ENCODE results near the gene C16orf95.
"Not testable (repeated sequence)": the region's sequence is repeated elsewhere in the genome, so short reads cannot be mapped to it uniquely, and the experiment has no call there.

C16orf95 gene

DNA sequence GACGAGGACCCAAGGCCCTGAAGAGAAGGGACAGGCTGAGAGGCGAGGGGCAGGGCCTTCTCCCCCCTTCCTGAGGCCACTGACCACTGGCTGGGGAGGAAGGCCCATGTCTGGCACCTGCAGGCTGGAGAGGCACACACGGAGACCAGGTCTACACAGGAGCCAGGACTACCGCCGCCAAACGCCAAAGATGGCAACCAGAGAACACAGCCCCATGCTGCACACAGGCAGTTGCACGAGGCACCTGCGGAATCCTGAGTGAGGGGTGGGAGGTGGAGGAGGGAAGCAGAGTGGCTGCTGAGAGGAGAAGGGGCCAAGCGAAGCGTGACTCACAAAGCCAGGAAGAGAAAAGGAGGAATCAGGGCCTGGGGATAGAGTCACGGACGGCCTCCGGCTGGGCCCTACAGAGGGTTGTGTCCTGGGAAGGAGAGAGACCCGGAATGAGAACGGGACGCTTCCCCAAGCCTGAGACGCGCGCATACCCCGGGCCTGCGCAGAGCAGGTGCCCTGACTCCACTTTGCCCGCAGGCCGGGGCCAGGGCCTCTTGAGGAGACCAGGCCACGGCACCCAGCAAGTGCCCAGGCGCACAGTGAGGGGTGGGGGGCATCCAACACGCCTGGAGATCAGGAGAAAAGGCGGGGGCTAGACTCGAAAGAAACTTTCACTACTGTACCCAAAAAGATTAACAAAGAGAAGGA is 28.7 kb upstream of the C16orf95 start:
- no peak for DNase-seq

DNA sequence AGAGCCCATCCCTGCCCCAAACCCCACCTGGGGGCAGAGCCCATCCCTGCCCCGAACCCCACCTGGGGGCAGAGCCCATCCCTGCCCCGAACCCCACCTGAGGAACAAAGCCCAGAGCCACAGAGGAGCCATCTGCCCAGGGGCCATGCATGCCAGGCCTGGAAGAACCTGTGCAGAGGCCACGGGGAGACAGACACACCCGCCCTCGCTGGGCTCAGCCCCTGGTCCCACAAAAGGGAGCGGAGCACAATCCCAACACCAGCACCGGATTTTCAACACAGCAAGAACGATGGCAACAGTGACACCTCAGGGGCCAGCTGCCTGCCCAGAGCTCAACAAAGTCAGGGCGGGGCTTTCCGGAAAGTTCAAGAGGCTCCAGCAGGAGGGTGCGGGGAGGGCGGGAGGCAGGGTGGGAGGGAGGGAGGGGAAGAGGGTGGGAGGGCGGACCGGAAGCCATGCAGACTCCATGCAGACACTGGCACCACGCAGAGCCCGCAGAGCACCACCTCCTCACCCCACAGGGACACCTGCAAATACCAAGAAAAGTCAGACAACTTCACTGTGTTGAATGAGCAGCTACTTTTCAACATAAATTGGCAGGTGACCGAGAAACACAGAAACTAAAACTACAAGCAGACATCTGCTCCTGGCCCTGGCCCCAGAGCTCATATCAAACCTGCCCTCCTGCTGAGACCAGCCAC is 27.9 kb upstream of the C16orf95 start:
- DNase-seq: no peak

DNA sequence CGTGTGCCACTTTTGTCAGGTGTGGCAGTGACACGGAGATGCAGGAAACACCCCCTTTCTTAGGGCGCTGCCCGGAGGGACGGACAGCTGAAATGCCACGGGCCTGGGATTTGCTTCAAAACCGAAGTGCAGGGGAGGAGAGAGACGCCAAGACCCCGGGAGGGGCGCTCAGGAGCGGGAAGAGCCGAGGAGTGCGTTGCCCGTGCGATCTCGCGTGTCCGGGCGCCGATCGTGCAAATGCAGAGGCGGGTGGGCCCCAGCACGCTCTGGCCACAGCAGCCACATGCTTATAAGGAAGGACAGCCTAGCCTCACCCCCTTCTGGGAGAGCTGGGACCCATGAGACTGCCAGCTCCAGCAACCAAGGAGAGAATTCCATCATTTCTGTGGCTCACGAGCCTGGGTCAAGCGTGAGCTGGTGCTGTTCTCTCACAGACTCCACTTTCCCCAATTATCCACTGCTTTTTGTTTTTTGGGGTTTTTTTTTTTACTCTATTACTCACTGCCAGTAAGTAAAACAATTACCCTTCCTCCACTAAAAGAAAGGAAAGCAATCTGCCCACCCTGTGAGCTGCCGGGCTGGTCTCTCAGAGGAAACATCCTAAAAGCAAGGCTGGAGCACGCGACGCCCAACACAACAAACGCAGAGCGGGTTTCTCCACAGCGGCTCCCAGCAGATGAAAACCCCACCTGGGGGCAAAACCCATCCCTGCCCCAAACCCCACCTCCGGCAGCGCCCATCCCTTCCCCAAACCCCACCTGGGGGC is 27.2 kb upstream of the C16orf95 start:
- no peak for DNase-seq

DNA sequence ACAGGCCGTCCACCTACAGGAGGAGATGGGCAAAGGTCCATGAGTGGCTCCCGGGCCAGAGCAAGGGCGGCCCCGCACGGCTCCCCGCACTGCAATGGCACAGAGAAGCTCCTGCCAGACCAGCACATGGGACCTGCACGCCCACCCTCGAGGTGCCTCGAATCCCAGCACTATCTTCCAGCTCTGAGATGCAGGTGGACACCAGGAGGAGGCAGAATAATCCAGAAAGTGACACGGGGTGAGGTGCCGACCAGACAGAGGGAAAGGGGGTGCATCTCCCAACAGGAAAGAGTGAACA is 26.5 kb upstream of the C16orf95 start:
- DNase-seq: no peak

DNA sequence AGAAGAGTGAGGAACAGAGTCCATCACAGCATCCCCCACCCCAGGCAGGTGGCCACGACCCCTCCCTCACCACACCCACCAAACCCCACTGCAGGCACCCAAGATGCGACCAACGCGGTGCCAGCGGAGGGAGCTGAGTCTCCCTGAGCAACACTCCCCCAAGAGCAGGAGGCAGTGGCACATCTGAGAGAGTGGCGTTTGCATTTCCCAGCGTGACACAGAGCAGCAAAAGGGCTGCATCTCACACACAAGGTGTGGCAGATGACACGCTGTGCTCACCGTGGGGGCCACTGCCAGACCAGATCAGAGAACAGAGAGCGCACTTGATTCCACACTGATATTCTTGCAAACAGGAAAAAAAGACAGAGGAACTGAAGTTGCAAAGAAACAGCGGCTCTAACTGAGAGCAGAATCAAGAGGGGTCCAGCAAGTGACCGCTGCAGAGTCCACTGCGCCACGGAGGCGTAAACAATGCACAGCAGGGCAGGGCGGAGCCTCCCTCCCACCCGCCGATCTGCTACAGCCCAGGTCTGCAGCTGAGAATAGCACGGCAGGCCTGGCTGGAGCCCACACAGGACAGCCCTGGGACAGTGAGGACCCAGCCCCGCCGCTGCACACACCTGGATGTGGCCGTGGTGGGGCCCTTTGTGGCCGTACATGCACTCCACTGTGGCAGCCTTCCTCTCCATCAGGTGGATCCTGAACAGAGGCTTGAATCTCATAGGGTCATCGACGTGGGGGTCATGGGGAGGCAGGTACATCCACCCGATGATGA is 26.0 kb upstream of the C16orf95 start:
- DNase-seq: no peak

DNA sequence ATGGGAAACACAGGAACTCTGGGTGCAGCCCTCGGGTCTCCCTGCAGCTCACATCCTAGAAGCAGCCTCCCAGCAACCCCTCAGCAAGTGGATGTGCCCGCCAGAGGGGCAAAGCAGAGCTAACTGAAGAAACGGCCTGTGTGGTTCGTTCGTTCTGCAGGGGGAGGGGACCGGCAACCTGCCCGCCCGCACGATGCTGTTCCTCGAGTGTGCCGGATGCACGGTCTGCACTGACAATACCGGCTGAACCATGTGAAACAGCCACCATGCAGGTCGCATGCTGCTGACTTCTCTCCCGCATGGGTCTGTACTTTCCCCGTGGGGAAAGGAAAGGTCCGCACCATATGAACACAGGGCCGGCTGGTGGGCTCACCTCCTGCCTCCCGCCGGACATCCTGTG is 25.3 kb upstream of the C16orf95 start:
- no peak for DNase-seq

DNA sequence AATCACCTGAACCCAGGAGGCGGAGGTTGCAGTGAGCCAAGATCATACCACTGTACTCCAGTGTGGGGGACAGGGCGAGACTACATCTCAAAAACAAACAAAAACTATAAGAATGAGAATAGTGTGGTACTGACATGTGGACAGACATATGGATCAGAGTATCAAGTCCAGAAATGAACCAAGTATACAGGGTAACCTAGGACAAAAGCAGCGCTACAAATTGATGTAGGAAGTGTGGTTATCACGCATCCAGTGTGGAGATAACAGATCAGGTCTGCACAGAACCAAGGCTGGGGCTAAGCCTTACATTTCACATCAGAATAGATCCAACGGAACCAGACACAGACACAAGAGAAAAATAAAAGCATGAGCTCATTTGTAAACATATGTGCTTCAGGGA is 23.0 kb upstream of the C16orf95 start:
- no peak for DNase-seq

DNA sequence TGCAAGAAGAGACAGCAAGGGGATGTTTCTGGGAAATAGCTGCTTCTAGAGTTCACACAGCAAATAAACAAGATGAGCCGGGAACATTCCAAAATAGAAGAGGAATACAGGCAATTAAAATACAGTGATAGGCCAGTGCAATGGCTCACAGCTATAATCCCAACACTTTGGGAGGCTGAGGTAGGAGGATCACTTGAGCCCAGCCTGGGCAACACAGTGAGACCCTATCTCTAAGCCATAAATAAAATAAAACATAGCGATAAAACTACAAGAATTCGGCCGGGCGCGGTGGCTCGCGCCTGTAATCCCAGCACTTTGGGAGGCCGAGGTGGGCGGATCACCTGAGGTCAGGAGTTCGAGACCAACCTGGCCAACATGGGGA is 22.5 kb upstream of the C16orf95 start:
- not testable (repeated sequence) for DNase-seq

DNA sequence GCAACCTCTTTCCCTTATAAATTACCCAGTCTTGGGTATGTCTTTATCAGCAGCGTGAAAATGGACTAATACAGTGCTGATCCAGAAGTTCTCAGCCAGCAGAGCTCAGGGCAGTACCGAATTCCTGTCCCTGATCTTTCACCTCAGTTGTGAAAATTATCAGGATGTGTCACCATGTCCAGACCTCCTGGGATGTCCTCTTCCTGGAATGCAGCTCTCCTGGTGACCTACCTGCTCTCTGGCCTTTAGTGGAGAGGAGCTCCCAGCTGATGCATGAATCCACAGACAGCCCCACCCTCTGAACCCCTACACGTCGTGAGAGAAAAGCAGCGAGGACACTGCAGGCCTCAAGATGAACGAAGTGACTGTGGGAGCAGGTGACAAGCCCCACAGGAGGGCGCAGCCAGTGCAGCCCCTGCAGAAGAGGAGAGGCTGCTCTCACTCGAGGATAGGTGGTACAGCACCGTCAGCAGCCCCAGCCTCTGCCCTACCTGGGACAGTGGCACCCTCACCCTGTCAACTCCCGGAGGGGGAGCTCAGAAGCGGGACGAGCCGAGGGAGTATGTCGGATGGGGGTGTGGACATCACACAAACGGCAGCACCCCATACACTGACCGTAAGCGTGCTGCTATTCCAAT is 22.0 kb upstream of the C16orf95 start:
- no peak for DNase-seq

DNA sequence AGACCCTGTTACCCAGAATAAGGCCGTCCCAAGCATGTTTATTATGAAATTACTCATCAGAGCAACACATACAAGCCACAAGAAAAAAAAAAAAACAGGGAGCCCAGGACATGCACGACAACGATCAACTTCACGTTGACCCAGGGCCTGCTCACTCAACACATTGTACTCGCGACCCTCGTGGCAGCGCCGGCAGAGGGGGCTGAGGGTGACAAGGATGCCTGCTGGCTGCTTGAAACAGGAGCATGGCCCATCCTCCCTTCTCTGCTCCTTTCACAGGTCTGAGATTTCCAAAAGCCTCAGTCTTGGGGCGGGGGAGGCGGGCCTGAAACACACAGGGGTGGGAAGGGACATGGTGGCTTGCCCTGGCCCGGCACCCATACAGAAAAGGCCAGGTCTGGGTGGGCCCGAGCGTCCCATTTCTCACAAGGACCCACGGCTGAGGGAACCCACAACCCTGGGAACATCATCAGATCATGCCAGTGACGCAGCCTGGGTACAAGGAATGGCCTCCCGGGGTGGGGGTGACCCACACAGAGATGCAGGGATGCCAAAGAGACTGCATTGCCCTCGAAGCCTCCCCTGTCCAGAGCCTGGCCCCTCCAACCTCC is 21.1 kb upstream of the C16orf95 start:
- DNase-seq: no peak

DNA sequence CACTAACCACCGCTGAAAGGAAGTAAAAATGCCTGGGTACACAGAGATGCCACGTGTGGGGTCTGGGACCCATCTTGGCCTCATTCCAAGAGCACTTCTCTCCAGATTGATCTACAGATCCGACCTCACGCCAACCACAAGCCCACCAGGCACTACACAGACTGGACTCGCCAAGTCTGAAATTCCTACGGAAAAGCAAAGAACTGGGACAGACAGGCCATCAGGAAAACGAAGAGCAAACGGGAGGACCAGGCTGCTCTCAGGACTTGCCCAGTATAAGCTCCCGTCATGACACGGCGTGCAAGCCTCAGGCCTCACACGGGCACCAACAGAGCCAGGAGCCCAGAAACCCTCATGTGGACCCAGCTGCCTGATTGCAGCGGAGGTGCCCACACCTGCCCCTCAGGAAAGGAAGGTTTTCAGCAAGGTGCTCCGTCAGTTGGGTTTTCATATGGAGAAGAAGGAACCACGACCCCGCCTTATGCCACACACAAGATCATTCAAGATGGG is 20.1 kb upstream of the C16orf95 start:
- DNase-seq: no peak

DNA sequence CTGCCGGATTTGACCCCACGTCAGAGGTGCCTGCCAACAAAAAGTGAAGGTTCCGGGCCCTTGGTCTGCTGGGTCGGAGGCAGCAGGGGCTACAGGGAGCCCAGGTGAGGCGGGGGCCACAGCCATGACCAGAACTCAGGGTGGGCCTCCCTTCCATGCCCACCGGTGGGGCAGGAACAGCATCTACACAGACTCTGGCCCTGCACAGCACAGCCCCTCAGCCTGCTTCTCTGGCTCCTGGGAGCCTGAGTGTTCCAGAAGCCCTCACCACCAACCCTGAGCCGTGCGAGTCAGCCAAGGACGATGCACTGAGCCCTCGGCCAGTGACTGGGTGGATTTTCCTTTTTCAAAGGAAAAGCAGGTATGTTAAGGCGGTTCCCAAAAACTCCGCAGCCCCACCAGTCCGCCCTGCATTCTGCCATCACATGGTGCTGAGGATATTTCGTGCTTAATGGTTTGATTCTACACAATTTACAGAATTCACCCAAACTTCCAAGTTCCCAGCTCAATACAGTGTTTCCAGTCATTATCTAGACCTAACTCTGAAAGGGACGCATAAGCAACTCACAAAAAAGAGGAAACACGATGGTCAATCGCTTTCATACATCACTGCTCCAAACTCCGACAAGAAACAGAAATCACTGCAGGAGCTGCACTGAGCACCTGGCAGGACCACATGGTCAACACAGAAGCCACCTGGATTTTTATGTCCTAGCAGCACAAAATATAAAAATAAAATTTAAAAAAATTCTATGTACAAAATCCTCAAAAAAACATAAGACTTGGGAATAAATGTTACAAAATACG is 19.4 kb upstream of the C16orf95 start:
- no peak for DNase-seq

DNA sequence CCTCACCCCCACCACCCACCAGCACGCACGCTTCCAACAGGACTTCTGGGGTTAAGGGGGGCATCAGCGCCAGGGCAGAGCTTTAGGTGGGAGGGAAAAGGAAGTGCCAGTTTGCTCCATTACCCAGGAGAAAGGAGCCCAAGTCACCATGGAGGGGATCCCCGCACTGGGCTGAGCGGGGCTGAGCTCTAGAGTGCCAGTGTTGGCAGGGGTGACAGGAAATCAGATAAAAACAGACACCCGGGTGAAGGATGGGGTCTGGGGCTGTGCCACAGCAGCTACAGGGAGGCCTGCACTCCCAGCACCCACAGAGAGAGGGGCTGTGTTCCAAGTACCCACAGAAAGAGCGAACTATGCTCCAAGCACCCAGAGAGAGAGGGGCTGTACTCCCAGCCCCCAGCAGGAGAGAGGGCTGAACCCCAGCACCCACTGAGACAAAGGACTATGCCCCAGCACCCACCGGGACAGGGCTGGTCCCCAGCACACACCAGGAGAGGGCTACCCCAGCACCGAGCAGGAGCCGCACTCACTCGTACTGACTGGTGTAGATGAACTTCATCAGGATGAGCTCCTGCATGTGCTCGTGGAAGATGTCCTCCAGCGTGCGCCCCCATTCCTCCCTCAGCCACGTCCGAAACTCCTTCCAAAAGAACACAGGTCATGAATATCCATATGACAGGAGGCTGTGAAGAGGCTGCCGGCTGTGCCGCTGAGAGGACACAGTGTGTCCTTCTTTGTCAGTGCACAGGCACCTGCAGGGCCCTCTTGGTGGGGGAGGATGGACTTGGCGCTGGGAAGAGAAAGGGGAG is 18.6 kb upstream of the C16orf95 start:
- DNase-seq: no peak

DNA sequence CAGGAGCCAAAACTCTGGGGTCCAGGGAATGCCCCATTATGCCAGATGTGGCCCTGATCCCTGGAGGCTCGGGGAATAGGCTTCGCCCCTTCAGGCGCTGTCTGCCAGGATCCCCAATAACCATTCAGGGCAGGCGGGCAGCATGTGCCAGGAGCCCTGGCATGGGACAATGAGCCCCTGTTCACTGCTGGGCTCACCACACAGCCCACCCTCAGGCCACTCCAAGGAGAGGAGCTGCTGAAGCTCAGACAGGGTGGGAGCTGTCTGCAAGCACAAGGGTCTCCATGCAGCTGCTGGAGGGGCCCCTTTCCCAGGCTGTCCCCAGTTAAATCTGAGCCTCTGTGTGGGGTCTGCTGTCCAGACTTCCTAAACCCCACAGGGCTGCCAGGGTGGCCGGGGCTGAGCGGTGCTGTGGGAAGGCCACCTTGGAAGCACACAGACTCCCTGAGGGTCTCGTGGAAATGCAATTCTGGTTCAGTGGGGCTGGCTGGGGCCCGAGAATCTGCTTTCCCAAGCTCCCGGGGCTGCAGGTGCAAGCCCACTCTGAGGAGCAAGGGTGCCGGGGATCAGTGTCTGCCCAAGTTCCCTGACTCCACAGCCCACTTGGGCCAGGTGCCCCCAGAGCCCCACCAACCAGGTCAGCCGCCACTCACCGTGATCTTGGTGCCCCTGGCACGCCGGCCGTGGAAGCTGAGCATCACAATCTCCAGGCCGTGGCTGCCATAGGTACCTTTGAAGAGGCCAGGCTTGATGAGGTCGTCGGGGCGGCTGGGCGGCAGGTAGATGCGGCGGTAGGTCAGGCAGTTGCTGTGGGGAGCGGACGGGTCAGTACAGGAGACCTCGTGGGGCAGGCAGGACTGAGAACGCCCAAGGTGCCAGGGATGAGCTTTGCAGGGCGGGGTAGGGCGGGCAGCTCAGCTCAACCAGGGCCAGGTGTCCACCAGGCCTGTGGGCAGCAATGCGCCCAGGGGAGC is 17.7 kb upstream of the C16orf95 start:
- no peak for DNase-seq

DNA sequence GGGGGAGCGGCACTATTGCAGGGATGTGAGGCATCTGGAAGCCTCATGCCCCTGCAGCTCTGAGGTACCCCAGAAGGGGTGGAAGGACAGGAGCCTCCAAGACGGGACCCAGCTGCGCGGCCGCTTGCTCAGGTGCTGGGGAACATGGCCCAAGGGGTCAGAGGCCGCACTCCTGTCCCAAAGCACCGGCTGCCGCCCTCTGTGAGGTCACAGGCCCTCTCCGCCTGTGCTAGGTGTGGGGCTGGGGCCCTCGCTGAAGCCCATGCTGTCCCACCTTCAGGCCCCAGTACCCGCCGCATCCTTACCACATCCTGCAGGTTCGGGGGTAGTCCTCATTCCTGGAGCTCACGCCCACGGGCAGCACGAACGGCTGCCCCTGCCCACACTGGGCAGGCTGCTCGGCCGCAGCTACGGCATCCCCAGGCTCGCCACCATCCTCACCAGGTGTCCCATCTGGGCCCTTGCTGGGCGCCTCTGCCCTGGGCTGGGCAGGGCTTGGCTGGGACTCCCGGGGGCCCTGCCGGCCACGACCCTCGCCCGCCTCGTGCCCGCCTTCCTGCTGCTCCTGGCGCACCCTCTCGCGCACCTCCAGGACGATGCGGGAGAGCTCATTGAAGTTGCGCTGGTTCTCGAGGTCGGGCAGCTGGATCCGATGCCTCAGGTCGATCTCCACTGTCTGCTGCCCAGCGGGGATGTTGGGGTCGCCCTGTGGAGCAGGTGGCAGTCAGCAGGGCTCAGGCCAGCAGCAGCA is 16.6 kb upstream of the C16orf95 start:
- no peak for DNase-seq

DNA sequence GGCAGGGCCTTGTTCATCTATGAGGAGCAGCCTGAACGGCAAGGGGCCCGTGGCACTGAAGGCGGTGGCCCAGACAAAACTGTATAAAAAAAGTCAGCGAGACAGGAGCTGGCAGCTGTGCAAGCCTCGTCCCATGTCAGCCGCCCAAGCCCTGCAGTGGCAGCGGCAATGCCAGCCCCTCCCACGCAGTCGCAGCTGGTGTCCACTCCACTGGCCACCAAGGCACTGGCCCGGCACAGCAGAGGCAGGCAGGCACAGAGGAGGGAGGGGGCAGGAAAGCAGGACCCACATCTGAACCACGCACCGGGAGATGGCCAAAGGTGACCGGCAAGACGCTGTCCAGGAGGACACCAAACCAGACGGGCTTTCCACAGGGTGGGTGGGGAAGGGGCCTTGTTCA is 15.9 kb upstream of the C16orf95 start:
- no peak for DNase-seq

DNA sequence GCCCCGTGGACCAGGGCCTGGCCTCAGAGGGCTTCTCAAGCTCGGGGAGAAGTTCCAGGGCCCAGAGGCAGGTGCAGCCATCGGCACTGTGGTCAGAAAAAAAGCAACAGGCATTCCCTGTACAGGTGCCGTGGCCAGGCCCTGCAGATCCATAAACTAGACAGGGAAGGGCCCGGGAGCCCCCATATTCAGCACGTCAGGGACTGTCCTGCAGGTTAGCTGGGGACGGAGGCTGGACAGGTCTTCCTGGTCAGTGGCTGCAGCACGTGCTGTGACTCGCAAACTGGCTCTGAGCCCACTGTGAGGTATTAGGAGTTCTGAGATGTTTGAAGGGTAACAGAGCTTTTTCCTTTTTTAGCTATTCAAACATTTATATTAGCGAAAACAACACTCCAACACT is 15.0 kb upstream of the C16orf95 start:
- DNase-seq: no peak

DNA sequence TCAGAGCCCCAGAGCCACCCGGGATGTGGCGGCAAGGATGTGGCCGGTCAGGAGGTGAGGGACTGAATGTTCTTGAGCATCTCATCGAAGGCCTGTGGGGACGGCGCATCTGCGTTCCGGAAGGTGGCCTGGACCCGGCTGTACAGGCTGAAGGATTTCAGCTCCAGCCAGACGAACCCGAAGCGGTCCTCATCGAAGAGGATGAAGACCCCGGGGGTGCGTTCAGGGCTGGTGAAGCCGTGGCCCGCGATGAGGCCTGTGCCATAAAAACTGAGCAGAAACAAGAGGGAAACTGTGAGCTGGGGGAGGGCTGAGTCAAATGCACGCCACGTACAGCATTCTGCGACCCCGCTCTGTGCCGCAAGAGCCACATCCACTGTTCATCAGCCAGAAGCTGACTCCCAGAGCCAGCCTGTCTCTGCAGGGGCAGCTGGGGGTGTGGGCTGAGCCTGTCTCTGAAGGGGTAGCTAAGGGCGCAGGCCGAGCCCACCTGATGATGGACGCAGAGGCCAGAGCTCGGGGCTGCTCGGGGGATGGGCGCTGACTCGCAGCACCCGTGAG is 14.1 kb upstream of the C16orf95 start:
- no peak for DNase-seq

Data from GF-D8 (cell line).